Smooth muscle cell (in vitro differentiated cells): Measurements from ENCODE around the gene ADGRA1. TPM values are rescaled to one million over a fixed set of nuclear protein-coding genes. Genes with fewer than 3 reads are reported as not detected.
A peak's percentile ranks its signal among the peaks of the same experiment; 100 is the strongest.

ENCODE experiments used
- DNase-seq: peaks from one replicate; lab custom pipeline; 2025; ENCODE audit not compliant: unreplicated experiment; lab: John Stamatoyannopoulos, UW
- H2AFZ ChIP-seq: fragments of 200-600 bp; sonication (generic); 2 replicates; pipeline ENCODE4 v1.6.0; 2016; ENCODE audit warnings: antibody characterized with exemption, low read depth, mild to moderate bottlenecking
- H3F3A ChIP-seq: fragments of 200-600 bp; sonication (generic); 2 replicates; pipeline ENCODE4 v1.6.0; 2017; ENCODE audit warnings: antibody characterized with exemption, low read depth
- H3K27ac ChIP-seq: fragments of 200-600 bp; sonication (generic); 2 replicates; pipeline ENCODE4 v1.5.1; 2016; ENCODE audit warnings: low read depth, mild to moderate bottlenecking
- H3K27me3 ChIP-seq: fragments of 200-600 bp; sonication (generic); 2 replicates; pipeline ENCODE4 v1.6.1; 2016; ENCODE audit warnings: low read depth, mild to moderate bottlenecking
- H3K36me3 ChIP-seq: fragments of 200-600 bp; sonication (generic); 2 replicates; pipeline ENCODE4 v1.5.1; 2016; ENCODE audit warnings: low read depth
- H3K4me1 ChIP-seq: fragments of 200-600 bp; sonication (generic); 2 replicates; pipeline ENCODE4 v1.5.1; 2016; ENCODE audit warnings: low read depth
- H3K4me2 ChIP-seq: fragments of 200-600 bp; sonication (generic); 2 replicates; pipeline ENCODE4 v1.6.0; 2016; ENCODE audit warnings: mild to moderate bottlenecking
- H3K4me3 ChIP-seq: fragments of 200-600 bp; sonication (generic); 2 replicates; pipeline ENCODE4 v1.5.1; 2016; ENCODE audit warnings: mild to moderate bottlenecking
- H3K79me2 ChIP-seq: fragments of 200-600 bp; sonication (generic); 2 replicates; pipeline ENCODE4 v1.6.0; 2016; ENCODE audit warnings: low read depth, mild to moderate bottlenecking
- H3K9ac ChIP-seq: fragments of 200-600 bp; sonication (generic); 2 replicates; pipeline ENCODE4 v1.6.0; 2016; ENCODE audit warnings: low read depth
- H3K9me3 ChIP-seq: fragments of 200-600 bp; sonication (generic); replicated peaks from 2 replicates; pipeline ENCODE4 v1.5.1; 2016; ENCODE audit warnings: low read depth
- H4K20me1 ChIP-seq: fragments of 200-600 bp; sonication (generic); 2 replicates; pipeline ENCODE4 v1.6.0; 2016; ENCODE audit warnings: low read depth
- CTCF ChIP-seq: fragments of 200-600 bp; sonication (generic); IDR thresholded peaks from 2 replicates; pipeline ENCODE4 v1.5.1; 2017; ENCODE audit warnings: borderline replicate concordance, mild to moderate bottlenecking, antibody characterized with exemption; ENCODE audit not compliant: insufficient read depth, poor library complexity, severe bottlenecking
- WGBS: methylation state at CpG from one replicate; pipeline ENCODE4 v1.1.7; 2016; ENCODE audit warnings: low lambda C conversion rate; 5-methylcytosine and 5-hydroxymethylcytosine counted together
- polyA plus RNA-seq: library from polyadenylated mRNA; unstranded; fragments of >200 nt; fragmentation: Nextera tagmentation; extraction: Ambion mirVana; gene quantifications from 2 replicates; pipeline ENCODE4 v1.2.1, GENCODE V29; 2016
- total RNA-seq: library from RNA; depleted of rRNA; stranded (reverse); fragments of >200 nt; gene quantifications from 2 replicates; pipeline ENCODE4 v1.2.3, GENCODE V29; 2014

Gene ADGRA1
- total and polyA plus RNA-seq, 2 experiments from 2014 or later, result not detected

- Histone ChIP-seq H3K4me1 (no peaks in the 10 kb centered on the region), H3K9me3 (no peaks in the 10 kb centered on the region), H3F3A (no peaks in the 10 kb centered on the region), H3K27me3 (peaks cover 51% of the 10 kb centered on the region), H3K4me3 (no peak overlapping the region), H2AFZ (no peak overlapping the region), H4K20me1 (no peaks in the 10 kb centered on the region), H3K27ac (no peak overlapping the region), H3K9ac (no peak overlapping the region), H3K36me3 (no peaks in the 10 kb centered on the region), H3K79me2 (no peaks in the 10 kb centered on the region), H3K4me2 (no peak overlapping the region)
- no peak for TF ChIP-seq CTCF
- no peak for DNase-seq
- 87% methylated on average over 28 of the region's 32 CpGs for WGBS
Observed at GRCh38 chr10:133085251-133086125, 2.2 kb upstream of the ADGRA1 start.

DNA sequence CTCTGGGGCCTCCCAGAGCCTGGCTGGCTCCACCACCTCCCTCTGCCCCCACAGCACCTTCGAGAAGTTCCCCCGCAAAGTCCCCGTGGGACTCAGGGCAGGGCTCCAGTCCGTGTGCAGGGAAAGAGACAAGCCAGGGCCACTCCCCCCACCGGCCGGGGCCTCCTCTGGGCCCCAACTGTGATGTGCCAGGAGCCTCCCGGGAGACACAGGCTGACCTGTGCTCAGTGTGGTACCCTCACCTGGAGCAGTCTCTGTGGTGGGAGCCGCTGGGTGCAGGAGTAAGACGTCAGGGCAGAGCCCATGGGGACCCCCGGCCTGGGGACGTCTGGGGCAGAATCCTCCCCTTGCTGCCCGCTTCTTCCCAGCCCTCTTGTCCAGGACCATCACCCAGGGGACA lies 1.5 kb upstream of the ADGRA1 start:
- H3K36me3 ChIP-seq, result no peaks in the 10 kb centered on the region
- no peaks in the 10 kb centered on the region for H3K9me3 ChIP-seq
- DNase-seq, result no peak
- H2AFZ ChIP-seq, result no peak overlapping the region
- TF ChIP-seq CTCF, result no peak
- no peaks in the 10 kb centered on the region for H3F3A ChIP-seq
- no peak overlapping the region for H3K4me3 ChIP-seq
- peaks cover 57% of the 10 kb centered on the region for H3K27me3 ChIP-seq
- no peaks in the 10 kb centered on the region for H4K20me1 ChIP-seq
- no peak overlapping the region for H3K4me2 ChIP-seq
- no peaks in the 10 kb centered on the region for H3K4me1 ChIP-seq
- H3K79me2 ChIP-seq, result no peaks in the 10 kb centered on the region
- no peak overlapping the region for H3K9ac ChIP-seq
- WGBS, result 78% methylated on average over 12 of the region's 12 CpGs
- no peak overlapping the region for H3K27ac ChIP-seq

GRCh38 chr10:133087045-133087678 lies 562 bp upstream of the ADGRA1 start:
- Histone ChIP-seq H3K27me3 (peaks cover 67% of the 10 kb centered on the region), H2AFZ (no peak overlapping the region), H3K9me3 (no peaks in the 10 kb centered on the region), H3K79me2 (no peaks in the 10 kb centered on the region), H3K9ac (no peak overlapping the region), H4K20me1 (no peaks in the 10 kb centered on the region), H3K36me3 (no peaks in the 10 kb centered on the region), H3K4me2 (peak overlapping the region; percentile 81), H3K4me3 (no peak overlapping the region), H3K27ac (no peak overlapping the region), H3F3A (no peaks in the 10 kb centered on the region), H3K4me1 (no peaks in the 10 kb centered on the region)
- TF ChIP-seq CTCF, result no peak
- no peak for DNase-seq
- WGBS, result 65% methylated on average over 16 of the region's 16 CpGs
